PC-9 (cell line): Measurements from ENCODE around the gene ILF2. TPM values are rescaled to one million over a fixed set of nuclear protein-coding genes. Genes with fewer than 3 reads are reported as not detected.

Source experiments
- BruUV-seq: library from RNA; stranded (reverse); fragments of 400-500 nt; replicated peaks from 2 replicates; lab custom pipeline; 2021; lab: Mats Ljungman, UMichigan
- CTCF ChIA-PET: fragments of 300-600 bp; sonication (Branson Sonifier 250); formaldehyde crosslinking; loops from one replicate; lab custom pipeline; 2022; ENCODE audit warnings: antibody characterized with exemption; lab: Charles Lee
- POLR2A ChIA-PET: fragments of 300-600 bp; sonication (Branson Sonifier 250); formaldehyde crosslinking; loops from one replicate; lab custom pipeline; 2022; ENCODE audit warnings: antibody characterized with exemption; ENCODE audit not compliant: unreplicated experiment; lab: Charles Lee
- DNase-seq, 2 experiments: peaks; one replicate each; pipeline versions ENCODE4 v3.0.0 to v3.0.0-alpha.2; 2015 to 2022; ENCODE audit warnings: mixed read lengths in 1 of 2
- H2AFZ ChIP-seq: fragments of 200-600 bp; sonication (generic); 2 replicates; pipeline ENCODE4 v1.8.1; 2017; ENCODE audit warnings: antibody characterized with exemption
- H3F3A ChIP-seq: fragments of 200-600 bp; sonication (generic); 2 replicates; pipeline ENCODE4 v1.8.1; 2017; ENCODE audit warnings: antibody characterized with exemption, mild to moderate bottlenecking, low read depth; ENCODE audit not compliant: insufficient read depth
- H3K27ac ChIP-seq: fragments of 200-600 bp; sonication (generic); 2 replicates; pipeline ENCODE4 v1.6.1; 2016; ENCODE audit warnings: mixed run types
- H3K27me3 ChIP-seq: fragments of 200-600 bp; sonication (generic); 2 replicates; pipeline ENCODE4 v1.6.1; 2016; ENCODE audit warnings: low read depth, mixed run types; ENCODE audit not compliant: insufficient read depth
- H3K36me3 ChIP-seq: fragments of 200-600 bp; sonication (generic); 2 replicates; pipeline ENCODE4 v1.6.1; 2016; ENCODE audit warnings: low read depth, mixed run types
- H3K4me1 ChIP-seq: fragments of 200-600 bp; sonication (generic); replicated peaks from 2 replicates; pipeline ENCODE4 v1.6.1; 2016; ENCODE audit warnings: mixed run types; ENCODE audit not compliant: insufficient read depth
- H3K4me2 ChIP-seq: fragments of 200-600 bp; sonication (generic); 2 replicates; pipeline ENCODE4 v1.6.1; 2017; ENCODE audit warnings: mixed run types
- H3K4me3 ChIP-seq: fragments of 200-600 bp; sonication (generic); 2 replicates; pipeline ENCODE4 v1.6.1; 2016; ENCODE audit warnings: mixed run types
- H3K79me2 ChIP-seq: fragments of 200-600 bp; sonication (generic); 2 replicates; pipeline ENCODE4 v1.6.1; 2017; ENCODE audit warnings: low read depth, mixed run types
- H3K9me2 ChIP-seq: fragments of 200-600 bp; sonication (generic); 2 replicates; pipeline ENCODE4 v1.8.1; 2017; ENCODE audit warnings: mild to moderate bottlenecking; ENCODE audit not compliant: insufficient read depth
- H3K9me3 ChIP-seq: fragments of 200-600 bp; sonication (generic); 2 replicates; pipeline ENCODE4 v1.8.1; 2016; ENCODE audit warnings: low read depth; ENCODE audit not compliant: insufficient read depth
- H4K20me1 ChIP-seq: fragments of 200-600 bp; sonication (generic); 2 replicates; pipeline ENCODE4 v1.8.1; 2017; ENCODE audit not compliant: insufficient read depth
- EZH2 ChIP-seq: fragments of 200-600 bp; sonication (generic); IDR thresholded peaks from 2 replicates; pipeline ENCODE4 v1.8.0; 2017; ENCODE audit warnings: antibody characterized with exemption, low read depth
- intact Hi-C: fragments of 100-400 bp; cut with micrococcal nuclease; formaldehyde crosslinking; loops from one replicate; pipeline ENCODE4 v1.10.0; 2022; ENCODE audit not compliant: unreplicated experiment
- microRNA-seq: library from miRNA; unstranded; fragments of <30 nt; microRNA quantifications from one replicate; pipeline ENCODE4 v1.2.0, GENCODE V29; 2021; ENCODE audit warnings: borderline number of aligned reads, borderline replicate concordance
- total RNA-seq: library from RNA; stranded (reverse); gene quantifications from 2 replicates; pipeline ENCODE4 v1.2.3, GENCODE V29; 2021
- TF ChIP-seq, protein P1 (sequence below): fragments of 200-600 bp; sonication (generic); conservative IDR thresholded peaks from 2 replicates; pipeline ENCODE4 v1.6.1; 2017; ENCODE audit warnings: mixed run types, antibody characterized with exemption, mild to moderate bottlenecking, moderate library complexity

Gene ILF2
- total RNA-seq, 1 experiment from 2014 or later, result 145 TPM

DNA sequence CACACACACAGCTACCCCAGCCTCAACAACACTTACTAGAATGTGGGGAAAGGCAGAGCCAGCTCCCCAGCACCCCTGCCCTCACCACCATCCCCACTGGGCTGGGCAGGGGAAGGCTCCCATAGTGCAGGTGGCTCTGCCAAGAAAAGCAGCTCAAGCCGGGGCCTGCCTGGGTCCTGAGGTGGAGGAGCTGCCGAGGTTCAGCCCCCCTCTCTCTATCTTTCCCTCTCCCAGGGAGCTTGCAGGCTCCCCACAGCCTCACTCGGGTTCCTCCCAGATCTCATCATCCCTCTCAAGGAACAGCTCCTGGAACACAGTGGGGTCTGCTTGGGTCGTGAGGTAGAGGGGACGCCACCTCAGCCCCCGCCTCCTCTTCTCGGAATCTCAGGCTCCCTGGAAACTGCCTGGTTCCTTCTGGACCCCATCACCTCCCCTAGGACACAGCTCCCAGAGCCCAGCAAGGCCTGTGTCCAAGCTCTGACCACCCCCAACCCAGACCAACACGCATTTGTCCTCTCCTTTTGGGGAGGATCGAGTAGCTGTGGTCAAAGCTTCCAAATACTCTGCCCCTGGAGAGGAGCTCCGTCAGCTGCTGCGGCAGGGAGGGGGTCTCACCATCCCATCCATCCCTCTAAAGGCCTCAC, 58.6 kb downstream of the ILF2 start:
- Histone ChIP-seq H3F3A (peaks cover 47% of the 10 kb centered on the region), H3K36me3 (peaks cover 10% of the 10 kb centered on the region), H3K9me2 (no peaks in the 10 kb centered on the region), H3K4me2 (peak overlapping the region; percentile 84), H3K4me1 (peaks cover 74% of the 10 kb centered on the region), H3K27ac (peak overlapping the region; percentile 78), H4K20me1 (no peaks in the 10 kb centered on the region), H3K79me2 (peaks cover 62% of the 10 kb centered on the region), H3K27me3 (no peaks in the 10 kb centered on the region), H2AFZ (no peak overlapping the region), H3K4me3 (peak overlapping the region; percentile 89), H3K9me3 (no peaks in the 10 kb centered on the region)
- no peak for DNase-seq
- CTCF ChIA-PET, result interaction anchor here (0.6 to 2.6 kb wide), 3 partner anchors 15 to 102 kb away, joined by 4 to 19 read pairs (median 8); partner anchors contain the start of gene S100A13
- TF ChIP-seq, protein P1, sequence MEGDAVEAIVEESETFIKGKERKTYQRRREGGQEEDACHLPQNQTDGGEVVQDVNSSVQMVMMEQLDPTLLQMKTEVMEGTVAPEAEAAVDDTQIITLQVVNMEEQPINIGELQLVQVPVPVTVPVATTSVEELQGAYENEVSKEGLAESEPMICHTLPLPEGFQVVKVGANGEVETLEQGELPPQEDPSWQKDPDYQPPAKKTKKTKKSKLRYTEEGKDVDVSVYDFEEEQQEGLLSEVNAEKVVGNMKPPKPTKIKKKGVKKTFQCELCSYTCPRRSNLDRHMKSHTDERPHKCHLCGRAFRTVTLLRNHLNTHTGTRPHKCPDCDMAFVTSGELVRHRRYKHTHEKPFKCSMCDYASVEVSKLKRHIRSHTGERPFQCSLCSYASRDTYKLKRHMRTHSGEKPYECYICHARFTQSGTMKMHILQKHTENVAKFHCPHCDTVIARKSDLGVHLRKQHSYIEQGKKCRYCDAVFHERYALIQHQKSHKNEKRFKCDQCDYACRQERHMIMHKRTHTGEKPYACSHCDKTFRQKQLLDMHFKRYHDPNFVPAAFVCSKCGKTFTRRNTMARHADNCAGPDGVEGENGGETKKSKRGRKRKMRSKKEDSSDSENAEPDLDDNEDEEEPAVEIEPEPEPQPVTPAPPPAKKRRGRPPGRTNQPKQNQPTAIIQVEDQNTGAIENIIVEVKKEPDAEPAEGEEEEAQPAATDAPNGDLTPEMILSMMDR, result no peak
- TF ChIP-seq EZH2, result no peak
- POLR2A ChIA-PET, result interaction anchor here (0.5 to 1.4 kb wide), 14 partner anchors 8 to 1116 kb away, joined by 3 to 48 read pairs (median 4); partner anchors contain the start of genes CHTOP, S100A1, S100A13 and S100A5
- intact Hi-C loops, result no loop called here
- no TSS peak for BruUV-seq

Small RNAs within 50 kb of the gene (microRNA-seq; reads per million reads assigned to microRNA genes)
- gene MIR8083, result not detected

Other genes with a start within 250 kb of the ILF2 start
- gene S100A7, start 210.3 kb downstream of the ILF2 start, total RNA-seq, result not detected in 2 replicates
- gene S100A6, start 135.0 kb downstream of the ILF2 start, total RNA-seq, result 873 and 994 TPM in 2 replicates
- 7.2 and 11.1 TPM in 2 replicates for gene S100A5, start 130.1 kb downstream of the ILF2 start, total RNA-seq
- 303 and 346 TPM in 2 replicates for gene S100A4, start 125.2 kb downstream of the ILF2 start, total RNA-seq
- 1.5 and 2.4 TPM in 2 replicates for gene S100A3, start 121.7 kb downstream of the ILF2 start, total RNA-seq
- gene S100A2, start 105.1 kb downstream of the ILF2 start, total RNA-seq, result 145 and 147 TPM in 2 replicates
- 226 and 276 TPM in 2 replicates for gene S100A16, start 57.9 kb downstream of the ILF2 start, total RNA-seq
- 411 and 486 TPM in 2 replicates for gene S100A14, start 54.7 kb downstream of the ILF2 start, total RNA-seq
- gene S100A13, start 43.5 kb downstream of the ILF2 start, total RNA-seq, result 120 and 144 TPM in 2 replicates
- gene S100A1, start 42.6 kb downstream of the ILF2 start, total RNA-seq, result 0.46 and 1.0 TPM in 2 replicates
- gene CHTOP, start 36.9 kb downstream of the ILF2 start, total RNA-seq, result 75.1 and 83.9 TPM in 2 replicates
- gene SNAPIN, start 12.3 kb downstream of the ILF2 start, total RNA-seq, result 25.4 and 29.5 TPM in 2 replicates
- gene NPR1, start 7.7 kb upstream of the ILF2 start, total RNA-seq, result 0.53 and 0.98 TPM in 2 replicates
- 62.5 and 91.7 TPM in 2 replicates for gene INTS3, start 57.1 kb upstream of the ILF2 start, total RNA-seq
- 14.4 and 17.1 TPM in 2 replicates for gene SLC27A3, start 104.4 kb upstream of the ILF2 start, total RNA-seq